ENCODE measurements around the gene CDC14A. TPM values are rescaled to one million over a fixed set of nuclear protein-coding genes. Genes with fewer than 3 reads are reported as not detected.

Gene CDC14A
- polyA plus RNA-seq, 1 donor from 2014 or later = 2.7 TPM

DNA sequence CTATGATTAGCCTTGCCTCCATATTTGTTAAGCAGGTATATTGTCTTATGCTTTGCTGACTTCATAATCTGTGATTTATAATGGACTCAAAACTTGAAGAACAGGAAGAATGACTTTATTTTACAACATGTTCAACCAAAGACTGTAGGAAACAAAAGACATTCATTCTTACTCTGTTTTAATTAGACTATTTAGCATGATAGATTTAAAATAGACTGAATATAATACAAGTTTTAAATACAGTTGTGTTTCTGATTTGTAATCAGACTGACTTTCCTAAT, 63.1 kb downstream of the CDC14A start:
- Histone ChIP-seq H3K27ac (ENCODE audit: low read length) (no peak overlapping the region), H3K9me3 (ENCODE audit: low read length) (no peaks in the 10 kb centered on the region), H3K4me3 (ENCODE audit: low read length) (no peak overlapping the region), H3F3A (ENCODE audit: insufficient read depth, low read length, poor library complexity, severe bottlenecking) (no peaks in the 10 kb centered on the region), H3K4me2 (ENCODE audit: low read length) (no peak overlapping the region), H3K36me3 (ENCODE audit: insufficient read depth, low read length) (no peaks in the 10 kb centered on the region), H3K9me2 (ENCODE audit: insufficient read depth, low read length) (no peaks in the 10 kb centered on the region), H2AFZ (ENCODE audit: low read depth, low read length) (no peak overlapping the region), H3K27me3 (ENCODE audit: insufficient read depth, low read depth, low read length) (no peaks in the 10 kb centered on the region), H4K20me1 (ENCODE audit: insufficient read depth) (no peaks in the 10 kb centered on the region), H3K9ac (ENCODE audit: low read length) (no peak overlapping the region), H3K79me2 (replicated peaks; ENCODE audit: insufficient read depth, low read length) (no peaks in the 10 kb centered on the region)
- no peak for TF ChIP-seq SMC3 (conservative IDR thresholded peaks at IDR 0.05; ENCODE audit: poor library complexity)
- TF ChIP-seq TAF1 (IDR thresholded peaks at IDR 0.05; ENCODE audit: low read depth) = no peak
- TF ChIP-seq RAD21 (conservative IDR thresholded peaks at IDR 0.05) = no peak
- TF ChIP-seq CTCF (IDR thresholded peaks at IDR 0.05; ENCODE audit: poor library complexity, severe bottlenecking) = no peak

GRCh38 chr1:100419072-100419471, 66.8 kb downstream of the CDC14A start:
- no peaks in the 10 kb centered on the region for H3K36me3 ChIP-seq (ENCODE audit: insufficient read depth, low read length)
- no peak overlapping the region for H3K4me2 ChIP-seq (ENCODE audit: low read length)
- H3K9me3 ChIP-seq (ENCODE audit: low read length) = no peaks in the 10 kb centered on the region
- no peak overlapping the region for H3K4me3 ChIP-seq (ENCODE audit: low read length)
- H3F3A ChIP-seq (ENCODE audit: insufficient read depth, low read length, poor library complexity, severe bottlenecking) = no peaks in the 10 kb centered on the region
- no peaks in the 10 kb centered on the region for H4K20me1 ChIP-seq (ENCODE audit: insufficient read depth)
- no peaks in the 10 kb centered on the region for H3K27me3 ChIP-seq (ENCODE audit: insufficient read depth, low read depth, low read length)
- H3K27ac ChIP-seq (ENCODE audit: low read length) = no peak overlapping the region
- H3K9ac ChIP-seq (ENCODE audit: low read length) = no peak overlapping the region
- H3K79me2 ChIP-seq (replicated peaks; ENCODE audit: insufficient read depth, low read length) = no peaks in the 10 kb centered on the region
- no peak for TF ChIP-seq CTCF (IDR thresholded peaks at IDR 0.05; ENCODE audit: poor library complexity, severe bottlenecking)
- TF ChIP-seq RAD21 (conservative IDR thresholded peaks at IDR 0.05) = no peak
- no peak for TF ChIP-seq SMC3 (conservative IDR thresholded peaks at IDR 0.05; ENCODE audit: poor library complexity)
- no peak for TF ChIP-seq EZH2 (IDR thresholded peaks at IDR 0.05; ENCODE audit: borderline replicate concordance, insufficient read depth, low read length, poor library complexity, severe bottlenecking)
- TF ChIP-seq MXI1 (conservative IDR thresholded peaks at IDR 0.05; ENCODE audit: poor library complexity, severe bottlenecking) = no peak
- no peak for TF ChIP-seq POLR2AphosphoS5 (IDR thresholded peaks at IDR 0.05)
- TF ChIP-seq EP300 (conservative IDR thresholded peaks at IDR 0.05; ENCODE audit: poor library complexity, severe bottlenecking) = no peak
- TF ChIP-seq REST (IDR thresholded peaks at IDR 0.05; ENCODE audit: borderline replicate concordance) = no peak
- TF ChIP-seq TAF1 (IDR thresholded peaks at IDR 0.05; ENCODE audit: low read depth) = no peak
- no peaks in the 10 kb centered on the region for H3K9me2 ChIP-seq (ENCODE audit: insufficient read depth, low read length)
- H2AFZ ChIP-seq (ENCODE audit: low read depth, low read length) = no peak overlapping the region
